A549 (cell line): Measurements from ENCODE around the gene TSTD1.

Experiments
- CTCF ChIP-seq: fragments of >200 bp; sonication (Bioruptor Twin); formaldehyde crosslinking; IDR thresholded peaks from 3 replicates; pipeline ENCODE4 v1.5.1; 2016
- EP300 ChIP-seq, 2 experiments: fragments of >200 bp; sonication (Bioruptor Twin); formaldehyde crosslinking; IDR thresholded peaks; 2 replicates in 1 of 2; 3 replicates in 1 of 2; pipeline ENCODE4 v1.6.1; 2016 to 2017
- ESRRA ChIP-seq: fragments of 150-350 bp; IDR thresholded peaks from 2 replicates; pipeline ENCODE4 v1.6.1; 2014; ENCODE audit warnings: mild to moderate bottlenecking, low read length, borderline replicate concordance
- MAFK ChIP-seq: fragments of 450-650 bp; IDR thresholded peaks from 2 replicates; pipeline ENCODE4 v1.6.1; 2014; ENCODE audit not compliant: partially characterized antibody
- NPAS2 ChIP-seq: fragments of 250-450 bp; sonication (Bioruptor Pico); IDR thresholded peaks from 2 replicates; pipeline ENCODE4 v1.8.0; 2022; ENCODE audit warnings: mild to moderate bottlenecking, moderate library complexity, borderline replicate concordance
- POLR2A ChIP-seq: IDR thresholded peaks from 2 replicates; pipeline ENCODE4 v1.6.1; 2012; ENCODE audit warnings: mild to moderate bottlenecking, low read length
- RFX5 ChIP-seq: fragments of 450-650 bp; IDR thresholded peaks from 2 replicates; pipeline ENCODE4 v1.7.1; 2014; ENCODE audit warnings: antibody characterized with exemption, mild to moderate bottlenecking, moderate library complexity
- ZNF302 ChIP-seq: fragments of 250-450 bp; sonication (Bioruptor Pico); IDR thresholded peaks from 2 replicates; pipeline ENCODE4 v1.9.0; 2021; ENCODE audit warnings: inconsistent platforms, mild to moderate bottlenecking, moderate library complexity
- TF ChIP-seq, protein P1 (sequence below): fragments of 450-650 bp; IDR thresholded peaks from 2 replicates; pipeline ENCODE4 v1.6.1; 2014; ENCODE audit warnings: antibody characterized with exemption
- TF ChIP-seq, protein P2 (sequence below): IDR thresholded peaks from 2 replicates; pipeline ENCODE4 v1.6.1; 2012

- TF ChIP-seq EP300 (IDR thresholded peaks at IDR 0.05) (no peak), MAFK (no peak), NPAS2 (CRISPR knock-in tag) (no peak), RFX5 (no peak), POLR2A (no peak), CTCF (no peak), ESRRA (no peak), ZNF302 (no peak)
- TF ChIP-seq, protein P1, sequence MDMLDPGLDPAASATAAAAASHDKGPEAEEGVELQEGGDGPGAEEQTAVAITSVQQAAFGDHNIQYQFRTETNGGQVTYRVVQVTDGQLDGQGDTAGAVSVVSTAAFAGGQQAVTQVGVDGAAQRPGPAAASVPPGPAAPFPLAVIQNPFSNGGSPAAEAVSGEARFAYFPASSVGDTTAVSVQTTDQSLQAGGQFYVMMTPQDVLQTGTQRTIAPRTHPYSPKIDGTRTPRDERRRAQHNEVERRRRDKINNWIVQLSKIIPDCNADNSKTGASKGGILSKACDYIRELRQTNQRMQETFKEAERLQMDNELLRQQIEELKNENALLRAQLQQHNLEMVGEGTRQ = no peak
- TF ChIP-seq, protein P2, sequence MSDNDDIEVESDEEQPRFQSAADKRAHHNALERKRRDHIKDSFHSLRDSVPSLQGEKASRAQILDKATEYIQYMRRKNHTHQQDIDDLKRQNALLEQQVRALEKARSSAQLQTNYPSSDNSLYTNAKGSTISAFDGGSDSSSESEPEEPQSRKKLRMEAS = no peak
Observed at GRCh38 chr1:161051219-161051618, 12.5 kb upstream of the TSTD1 start.
